WTC11 (cell line): ENCODE measurements around the gene NFILZ. TPM values are rescaled to one million over a fixed set of nuclear protein-coding genes. Genes with fewer than 3 reads are reported as not detected.

Source experiments
- ATAC-seq: fragments of 200-7000 bp; cut with Tn5 transposase; 2 replicates; pipeline ENCODE4 v1.10.0; 2021; ENCODE audit warnings: mild to moderate bottlenecking, moderate library complexity
- CTCF ChIA-PET: fragments of 300-600 bp; sonication (Branson Sonifier 250); formaldehyde crosslinking; loops from one replicate; lab custom pipeline; 2021; ENCODE audit warnings: antibody characterized with exemption; lab: Charles Lee
- POLR2A ChIA-PET: fragments of 350-600 bp; sonication (Branson Sonifier 250); formaldehyde crosslinking; loops from one replicate; lab custom pipeline; 2021; ENCODE audit warnings: antibody characterized with exemption; lab: Charles Lee
- DNase-seq: peaks from one replicate; pipeline ENCODE4 v3.0.0; 2021; ENCODE audit warnings: low spot score
- H3K27ac Mint-ChIP-seq: 2 replicates; pipeline ENCODE4 v1.8.0; 2021; ENCODE audit warnings: mixed read lengths
- H3K27me3 Mint-ChIP-seq: 2 replicates; pipeline ENCODE4 v1.8.0; 2021; ENCODE audit warnings: low read depth, mild to moderate bottlenecking, moderate library complexity, mixed read lengths
- H3K36me3 Mint-ChIP-seq: 2 replicates; pipeline ENCODE4 v1.8.0; 2021; ENCODE audit warnings: mixed read lengths
- H3K4me1 Mint-ChIP-seq: 2 replicates; pipeline ENCODE4 v1.8.0; 2022; ENCODE audit warnings: mixed read lengths
- H3K4me3 Mint-ChIP-seq: 2 replicates; pipeline ENCODE4 v1.8.0; 2021; ENCODE audit warnings: mild to moderate bottlenecking, moderate library complexity, mixed read lengths
- H3K9me3 Mint-ChIP-seq: 2 replicates; pipeline ENCODE4 v1.8.0; 2021; ENCODE audit warnings: mixed read lengths
- AR ChIP-seq: fragments of 250-450 bp; sonication (Bioruptor Pico); IDR thresholded peaks from 2 replicates; pipeline ENCODE4 v1.9.0; 2021; ENCODE audit warnings: mild to moderate bottlenecking
- ATF1 ChIP-seq: sonication (generic); formaldehyde crosslinking; IDR thresholded peaks from 2 replicates; pipeline ENCODE4 v1.8.1; 2023; ENCODE audit warnings: mild to moderate bottlenecking, moderate library complexity, missing genetic modification reagents
- ATF6 ChIP-seq: sonication (generic); formaldehyde crosslinking; IDR thresholded peaks from 2 replicates; pipeline ENCODE4 v1.8.1; 2023; ENCODE audit warnings: mild to moderate bottlenecking, missing genetic modification reagents
- EMX1 ChIP-seq: fragments of 250-450 bp; sonication (Bioruptor Pico); IDR thresholded peaks from 2 replicates; pipeline ENCODE4 v1.8.0; 2021; ENCODE audit warnings: mild to moderate bottlenecking
- ETV6 ChIP-seq: sonication (generic); formaldehyde crosslinking; IDR thresholded peaks from 2 replicates; pipeline ENCODE4 v1.8.1; 2022; ENCODE audit warnings: mild to moderate bottlenecking, missing genetic modification reagents
- NFYB ChIP-seq: sonication (generic); formaldehyde crosslinking; conservative IDR thresholded peaks from 2 replicates; pipeline ENCODE4 v1.8.0; 2022; ENCODE audit warnings: low read depth, missing genetic modification reagents
- NR2C2 ChIP-seq: sonication (generic); formaldehyde crosslinking; IDR thresholded peaks from 2 replicates; pipeline ENCODE4 v1.8.0; 2022; ENCODE audit warnings: mild to moderate bottlenecking, missing genetic modification reagents
- NR3C1 ChIP-seq: sonication (generic); formaldehyde crosslinking; conservative IDR thresholded peaks from 2 replicates; pipeline ENCODE4 v1.8.1; 2023; ENCODE audit warnings: low read depth, mild to moderate bottlenecking, missing genetic modification reagents
- PRDM15 ChIP-seq: sonication (generic); formaldehyde crosslinking; IDR thresholded peaks from 2 replicates; pipeline ENCODE4 v1.8.0; 2022; ENCODE audit warnings: missing genetic modification reagents
- RELA ChIP-seq: sonication (generic); formaldehyde crosslinking; IDR thresholded peaks from 2 replicates; pipeline ENCODE4 v1.8.1; 2022; ENCODE audit warnings: missing genetic modification reagents, mild to moderate bottlenecking, borderline replicate concordance
- SMAD4 ChIP-seq: sonication (generic); formaldehyde crosslinking; IDR thresholded peaks from 2 replicates; pipeline ENCODE4 v1.8.0; 2022; ENCODE audit warnings: mild to moderate bottlenecking, missing genetic modification reagents
- SP1 ChIP-seq: sonication (generic); formaldehyde crosslinking; conservative IDR thresholded peaks from 2 replicates; pipeline ENCODE4 v1.8.1; 2022; ENCODE audit warnings: missing genetic modification reagents
- TP53 ChIP-seq: sonication (generic); formaldehyde crosslinking; IDR thresholded peaks from 2 replicates; pipeline ENCODE4 v1.8.1; 2023; ENCODE audit warnings: mild to moderate bottlenecking, missing genetic modification reagents
- ZBTB43 ChIP-seq: sonication (generic); formaldehyde crosslinking; IDR thresholded peaks from 2 replicates; pipeline ENCODE4 v1.8.1; 2023; ENCODE audit warnings: mild to moderate bottlenecking, missing genetic modification reagents
- ZNF423 ChIP-seq: fragments of 250-450 bp; sonication (Bioruptor Pico); IDR thresholded peaks from 2 replicates; pipeline ENCODE4 v2.1.2; 2022; ENCODE audit warnings: mild to moderate bottlenecking, moderate library complexity
- total RNA-seq: library from RNA; stranded (reverse); gene quantifications from 3 replicates; pipeline ENCODE4 v1.2.3, GENCODE V29; 2021

Gene NFILZ
- total RNA-seq, 1 experiment from 2014 or later: not detected

- no peak for TF ChIP-seq PRDM15 (CRISPR knock-in tag)
- TF ChIP-seq ZBTB43: peak; percentile 95
- TF ChIP-seq SP1 (CRISPR knock-in tag): 0 out of 2 replicates have a peak, but pooled peaks have one; percentile 33
- TF ChIP-seq AR: no peak
- TF ChIP-seq ZNF423: peak; percentile 91
- TF ChIP-seq TP53: 0 out of 2 replicates have a peak, but pooled peaks have one; percentile 43
- TF ChIP-seq ATF6 (CRISPR knock-in tag): no peak
- no peak for TF ChIP-seq NFYB (CRISPR knock-in tag)
- 0 out of 2 replicates have a peak, but pooled peaks have one; percentile 72 for TF ChIP-seq ETV6 (CRISPR knock-in tag)
- TF ChIP-seq, all 79 proteins: peak for 8
Measured at GRCh38 chr19:8609279-8610040, 21.0 kb upstream of the NFILZ start (continued).

- Mint-ChIP-seq H3K9me3 (no peaks in the 10 kb centered on the region), H3K4me3 (peak within 1 kb of the TSS; percentile 89), H3K27me3 (no peaks in the 10 kb centered on the region), H3K36me3 (peaks cover 2% of the 10 kb centered on the region), H3K27ac (peak within 1 kb of the TSS; percentile 89), H3K4me1 (peaks cover 46% of the 10 kb centered on the region)
- DNase-seq: peak; percentile 57
- ChIA-PET CTCF (no interaction called here), POLR2A (no interaction called here)
- ATAC-seq: no peak; the same call in 1 of the 2 replicates
- TF ChIP-seq EMX1 (CRISPR knock-in tag) (peak; percentile 37; the same call in 1 of the 2 replicates), NR2C2 (CRISPR knock-in tag) (no peak), ATF1 (CRISPR knock-in tag) (no peak), NR3C1 (CRISPR knock-in tag) (no peak), RELA (CRISPR knock-in tag) (no peak), ZBTB43 (peak; percentile 90; the same call in 1 of the 2 replicates), SMAD4 (CRISPR knock-in tag) (no peak)
Measured at GRCh38 chr19:8610041-8610935, 20.1 kb upstream of the NFILZ start, which contains the start of gene ADAMTS10. Gene ADAMTS10 (minus strand): TSS chr19:8610715. CDS start chr19:8605710, 5,005 bp downstream.
